SU-DHL-6 (cell line): Measurements from ENCODE around the gene NETO1.

Experiments used
- H2AFZ ChIP-seq: fragments of 200-600 bp; sonication (generic); 2 replicates; pipeline ENCODE4 v1.6.1; 2014; ENCODE audit warnings: low read depth, mild to moderate bottlenecking, moderate library complexity, mixed read lengths, antibody characterized with exemption, low read length; ENCODE audit not compliant: severe bottlenecking
- H3F3A ChIP-seq: fragments of 200-600 bp; shearing (Covaris generic); 2 replicates; pipeline ENCODE4 v1.6.0; 2016; ENCODE audit warnings: antibody characterized with exemption, mild to moderate bottlenecking; ENCODE audit not compliant: insufficient read depth
- H3K27ac ChIP-seq: fragments of 200-600 bp; sonication (generic); 2 replicates; pipeline ENCODE4 v1.5.1; 2016; ENCODE audit warnings: low read depth, mild to moderate bottlenecking, low read length, moderate library complexity, mixed read lengths
- H3K27me3 ChIP-seq: fragments of 200-600 bp; sonication (generic), shearing (Covaris generic); 2 replicates; pipeline ENCODE4 v1.6.0; 2014; ENCODE audit warnings: mild to moderate bottlenecking, low read length
- H3K36me3 ChIP-seq: fragments of 200-600 bp; sonication (generic); 2 replicates; pipeline ENCODE4 v1.6.1; 2014; ENCODE audit warnings: mild to moderate bottlenecking, low read length, mixed read lengths
- H3K4me2 ChIP-seq: fragments of 300-600, 200-600 bp; shearing (Covaris generic), sonication (generic); 2 replicates; pipeline ENCODE4 v1.6.0; 2014; ENCODE audit warnings: low read length, low read depth, mild to moderate bottlenecking; ENCODE audit not compliant: poor library complexity, severe bottlenecking
- H3K4me3 ChIP-seq: fragments of 200-600 bp; sonication (generic); 2 replicates; pipeline ENCODE4 v1.5.1; 2014; ENCODE audit warnings: antibody characterized with exemption, low read length, mild to moderate bottlenecking, mixed read lengths; ENCODE audit not compliant: insufficient read depth, poor library complexity, severe bottlenecking
- H3K79me2 ChIP-seq: fragments of 200-600 bp; sonication (generic); 2 replicates; pipeline ENCODE4 v1.6.1; 2014; ENCODE audit warnings: mild to moderate bottlenecking, low read length, moderate library complexity; ENCODE audit not compliant: insufficient read depth
- H3K9ac ChIP-seq: fragments of 200-600 bp; sonication (generic); 2 replicates; pipeline ENCODE4 v1.7.0; 2014; ENCODE audit warnings: mild to moderate bottlenecking, low read length
- H3K9me2 ChIP-seq: fragments of 200-600 bp; sonication (generic); replicated peaks from 2 replicates; pipeline ENCODE4 v1.6.1; 2014; ENCODE audit warnings: low read length; ENCODE audit not compliant: insufficient read depth
- H3K9me3 ChIP-seq: fragments of 200-600 bp; sonication (generic); 2 replicates; pipeline ENCODE4 v1.6.1; 2014; ENCODE audit warnings: low read length, mixed read lengths; ENCODE audit not compliant: insufficient read depth
- H4K20me1 ChIP-seq: fragments of 200-600 bp; sonication (generic); 2 replicates; pipeline ENCODE4 v1.6.1; 2014; ENCODE audit warnings: low read depth, mild to moderate bottlenecking, antibody characterized with exemption, low read length, moderate library complexity, mixed read lengths
- EZH2phosphoT487 ChIP-seq: fragments of 200-600 bp; sonication (generic), shearing (Covaris generic); conservative IDR thresholded peaks from 2 replicates; pipeline ENCODE4 v1.6.1; 2018; ENCODE audit warnings: mild to moderate bottlenecking, antibody characterized with exemption, low read length, moderate library complexity, mixed read lengths
- TF ChIP-seq, protein P1 (sequence below): fragments of 200-600 bp; sonication (generic); IDR thresholded peaks from one replicate; pipeline ENCODE4 v1.5.1; 2017; ENCODE audit warnings: antibody characterized with exemption, mild to moderate bottlenecking, low read length, moderate library complexity; ENCODE audit not compliant: insufficient read depth, poor library complexity, severe bottlenecking

NETO1 gene

DNA sequence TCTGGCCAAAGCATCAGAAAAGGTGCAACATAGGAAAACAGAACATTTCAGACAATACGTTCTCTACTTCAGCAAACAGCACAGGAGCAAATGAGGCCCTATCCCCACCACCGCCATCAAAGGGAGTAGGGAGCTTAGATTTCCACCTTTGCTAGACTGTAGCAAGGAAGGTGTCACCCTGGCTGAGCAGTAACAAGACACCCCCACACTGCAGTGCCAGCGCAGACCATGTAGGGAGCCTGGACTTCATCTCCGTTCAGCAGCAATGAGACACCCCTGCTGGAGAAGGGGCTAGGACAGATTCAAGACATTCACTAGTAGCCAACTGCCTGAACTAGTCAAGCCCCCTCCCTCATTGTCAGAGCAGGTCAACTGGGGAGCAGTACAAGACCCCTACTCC, 163.6 kb downstream of the NETO1 start:
- no peaks in the 10 kb centered on the region for H3F3A ChIP-seq
- TF ChIP-seq, protein P1, sequence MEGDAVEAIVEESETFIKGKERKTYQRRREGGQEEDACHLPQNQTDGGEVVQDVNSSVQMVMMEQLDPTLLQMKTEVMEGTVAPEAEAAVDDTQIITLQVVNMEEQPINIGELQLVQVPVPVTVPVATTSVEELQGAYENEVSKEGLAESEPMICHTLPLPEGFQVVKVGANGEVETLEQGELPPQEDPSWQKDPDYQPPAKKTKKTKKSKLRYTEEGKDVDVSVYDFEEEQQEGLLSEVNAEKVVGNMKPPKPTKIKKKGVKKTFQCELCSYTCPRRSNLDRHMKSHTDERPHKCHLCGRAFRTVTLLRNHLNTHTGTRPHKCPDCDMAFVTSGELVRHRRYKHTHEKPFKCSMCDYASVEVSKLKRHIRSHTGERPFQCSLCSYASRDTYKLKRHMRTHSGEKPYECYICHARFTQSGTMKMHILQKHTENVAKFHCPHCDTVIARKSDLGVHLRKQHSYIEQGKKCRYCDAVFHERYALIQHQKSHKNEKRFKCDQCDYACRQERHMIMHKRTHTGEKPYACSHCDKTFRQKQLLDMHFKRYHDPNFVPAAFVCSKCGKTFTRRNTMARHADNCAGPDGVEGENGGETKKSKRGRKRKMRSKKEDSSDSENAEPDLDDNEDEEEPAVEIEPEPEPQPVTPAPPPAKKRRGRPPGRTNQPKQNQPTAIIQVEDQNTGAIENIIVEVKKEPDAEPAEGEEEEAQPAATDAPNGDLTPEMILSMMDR = no peak
- TF ChIP-seq EZH2phosphoT487 = no peak
- H3K9me2 ChIP-seq = no peaks in the 10 kb centered on the region
- no peaks in the 10 kb centered on the region for H3K9me3 ChIP-seq
- no peak overlapping the region for H2AFZ ChIP-seq
- H3K27ac ChIP-seq = no peak overlapping the region
- H3K9ac ChIP-seq = no peak overlapping the region
- H3K27me3 ChIP-seq = no peaks in the 10 kb centered on the region
- no peaks in the 10 kb centered on the region for H3K36me3 ChIP-seq
- no peak overlapping the region for H3K4me2 ChIP-seq
- H3K79me2 ChIP-seq = no peaks in the 10 kb centered on the region
- no peak overlapping the region for H3K4me3 ChIP-seq
- no peaks in the 10 kb centered on the region for H4K20me1 ChIP-seq

DNA sequence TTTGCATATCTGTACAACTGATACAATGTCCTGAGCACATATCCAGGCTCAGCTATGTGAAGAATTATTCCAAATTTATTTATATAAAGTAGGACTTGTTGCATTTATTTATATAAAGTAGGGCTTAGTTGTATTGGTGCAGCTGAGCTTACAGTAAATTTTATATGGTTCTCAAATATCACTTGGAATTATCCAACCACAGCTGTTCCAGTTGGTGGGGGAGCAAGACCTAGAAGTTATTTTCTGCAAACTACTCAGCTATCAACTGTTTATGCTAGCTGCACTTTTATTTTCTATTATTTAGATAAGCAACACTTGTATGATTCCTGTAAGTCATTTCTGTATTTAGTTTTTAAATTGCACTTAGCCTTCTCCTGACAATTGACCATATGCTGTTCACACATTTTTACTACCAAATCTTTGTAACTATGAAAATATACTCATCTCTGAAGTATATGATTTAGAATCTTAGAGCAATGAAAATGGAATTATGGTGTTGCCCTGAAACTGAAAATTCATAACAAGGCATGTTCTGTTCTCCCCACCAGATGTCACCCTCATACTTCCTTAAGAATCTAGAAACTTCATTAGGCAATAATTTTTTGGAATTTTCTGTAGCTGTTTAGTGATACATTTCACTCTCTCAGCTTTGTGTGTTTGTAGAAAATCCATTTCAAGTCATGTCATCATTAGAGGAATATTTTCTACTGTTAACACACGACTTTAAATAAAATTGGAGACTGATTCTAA, 166.7 kb downstream of the NETO1 start:
- H3K36me3 ChIP-seq = no peaks in the 10 kb centered on the region

DNA sequence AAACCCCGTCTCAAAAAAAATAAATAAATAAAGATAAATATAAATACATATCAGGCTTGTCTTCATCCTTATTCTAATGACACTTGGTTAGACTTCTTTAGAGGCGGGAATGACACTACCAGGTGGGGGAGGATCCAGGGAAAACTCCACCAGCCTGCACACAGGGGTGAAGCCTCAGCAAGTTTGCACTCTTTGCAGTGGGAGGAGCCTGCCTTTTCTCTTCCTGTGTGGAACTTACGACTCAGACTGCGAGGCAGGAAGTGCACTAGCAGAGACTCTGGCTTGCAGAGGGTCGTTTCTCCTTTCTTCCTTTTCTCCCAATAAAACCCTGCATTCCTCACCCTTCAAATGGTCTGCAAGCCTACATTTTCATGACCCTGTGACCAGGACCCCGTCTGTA, 170.1 kb downstream of the NETO1 start:
- H3K4me2 ChIP-seq = no peak overlapping the region

More for the DNA sequence above, 166.7 kb downstream of the NETO1 start:
- Histone ChIP-seq H3K4me2 (no peak overlapping the region), H4K20me1 (no peaks in the 10 kb centered on the region), H3K4me3 (no peak overlapping the region), H3K79me2 (no peaks in the 10 kb centered on the region), H3K27me3 (no peaks in the 10 kb centered on the region), H3K9ac (no peak overlapping the region), H3K27ac (no peak overlapping the region), H3F3A (no peaks in the 10 kb centered on the region), H3K9me2 (no peaks in the 10 kb centered on the region), H2AFZ (no peak overlapping the region), H3K9me3 (no peaks in the 10 kb centered on the region)
- TF ChIP-seq, protein P1 = no peak
- no peak for TF ChIP-seq EZH2phosphoT487

More for the DNA sequence above, 170.1 kb downstream of the NETO1 start:
- Histone ChIP-seq H3K27ac (no peak overlapping the region), H3K4me3 (no peak overlapping the region), H3K9me2 (no peaks in the 10 kb centered on the region), H3K9ac (no peak overlapping the region), H3K27me3 (no peaks in the 10 kb centered on the region), H3K9me3 (no peaks in the 10 kb centered on the region), H3K36me3 (no peaks in the 10 kb centered on the region), H3F3A (no peaks in the 10 kb centered on the region), H3K79me2 (no peaks in the 10 kb centered on the region), H4K20me1 (no peaks in the 10 kb centered on the region), H2AFZ (peak overlapping the region; percentile 34)
- TF ChIP-seq, protein P1 = no peak
- TF ChIP-seq EZH2phosphoT487 = no peak
